ENCODE data around the gene ALAS1. TPM values are rescaled to one million over a fixed set of nuclear protein-coding genes. Genes with fewer than 3 reads are reported as not detected.

The ALAS1 gene
- total and polyA plus RNA-seq, 10 donors, result 13.0 to 40.8 (median 32.8) TPM

DNA sequence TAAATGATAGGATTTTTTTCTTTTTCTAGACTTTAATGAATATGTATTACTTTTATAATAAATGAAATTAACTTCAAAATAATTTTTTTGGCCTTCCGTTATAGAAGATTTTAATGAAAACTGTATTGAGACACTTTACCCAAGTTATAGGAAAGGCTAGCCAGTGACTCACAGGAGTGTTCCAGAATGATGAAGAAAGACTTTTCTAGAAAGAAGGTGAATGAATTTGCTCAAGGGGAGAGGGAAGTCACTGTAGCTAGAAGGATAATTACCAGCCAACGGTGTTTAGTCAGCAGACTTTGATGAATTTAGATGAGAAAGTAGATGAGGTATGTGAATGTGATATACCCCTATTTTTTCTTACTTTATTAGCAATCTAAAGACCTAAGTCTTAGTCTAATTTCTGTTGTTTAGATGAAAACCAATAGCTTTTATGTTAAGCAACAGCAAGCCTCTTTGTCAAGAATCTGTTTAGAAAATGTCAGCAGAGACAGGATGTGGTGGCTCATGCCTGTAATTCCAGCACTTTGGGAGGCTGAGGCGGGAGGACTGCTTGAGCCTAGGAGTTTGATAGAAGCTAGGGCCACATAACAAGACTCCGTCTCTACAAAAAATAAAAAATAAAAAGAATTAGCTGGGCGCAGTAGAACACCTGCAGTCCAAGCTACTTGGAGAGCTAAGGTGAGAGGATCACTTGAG lies 3.2 kb downstream of the ALAS1 start:
- no peaks in the 10 kb centered on the region for H3K27me3 ChIP-seq (replicated peaks in 1 of 7)
- 65 to 85% (median 75%) methylated on average over 5 of the region's 5 CpGs for WGBS, 5 donors
- TF ChIP-seq, protein P1, sequence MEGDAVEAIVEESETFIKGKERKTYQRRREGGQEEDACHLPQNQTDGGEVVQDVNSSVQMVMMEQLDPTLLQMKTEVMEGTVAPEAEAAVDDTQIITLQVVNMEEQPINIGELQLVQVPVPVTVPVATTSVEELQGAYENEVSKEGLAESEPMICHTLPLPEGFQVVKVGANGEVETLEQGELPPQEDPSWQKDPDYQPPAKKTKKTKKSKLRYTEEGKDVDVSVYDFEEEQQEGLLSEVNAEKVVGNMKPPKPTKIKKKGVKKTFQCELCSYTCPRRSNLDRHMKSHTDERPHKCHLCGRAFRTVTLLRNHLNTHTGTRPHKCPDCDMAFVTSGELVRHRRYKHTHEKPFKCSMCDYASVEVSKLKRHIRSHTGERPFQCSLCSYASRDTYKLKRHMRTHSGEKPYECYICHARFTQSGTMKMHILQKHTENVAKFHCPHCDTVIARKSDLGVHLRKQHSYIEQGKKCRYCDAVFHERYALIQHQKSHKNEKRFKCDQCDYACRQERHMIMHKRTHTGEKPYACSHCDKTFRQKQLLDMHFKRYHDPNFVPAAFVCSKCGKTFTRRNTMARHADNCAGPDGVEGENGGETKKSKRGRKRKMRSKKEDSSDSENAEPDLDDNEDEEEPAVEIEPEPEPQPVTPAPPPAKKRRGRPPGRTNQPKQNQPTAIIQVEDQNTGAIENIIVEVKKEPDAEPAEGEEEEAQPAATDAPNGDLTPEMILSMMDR (IDR thresholded peaks at IDR 0.05 in 8 of 11, conservative IDR thresholded peaks at IDR 0.05 in 3 of 11), result no peak
- no peak for TF ChIP-seq POLR2A (IDR thresholded peaks at IDR 0.05)
- TF ChIP-seq POLR2AphosphoS5 (IDR thresholded peaks at IDR 0.05), result no peak
- H3K36me3 ChIP-seq, result peaks cover 4 to 70% (median 41%) of the 10 kb centered on the region in 6 donors
- intact Hi-C loops (cut with DNase I; ENCODE audit: low total_unique reads), result no loop called here
- H3K9me3 ChIP-seq, result no peaks in the 10 kb centered on the region
- peaks cover 41 to 82% (median 68%) of the 10 kb centered on the region in 6 donors for H3K4me1 ChIP-seq
- peak overlapping the region in 7 of 8 donors; percentile 2 to 91 (median 58) for H3K27ac ChIP-seq
- no peak for DNase-seq
- H3K4me3 ChIP-seq, result no peak overlapping the region

DNA sequence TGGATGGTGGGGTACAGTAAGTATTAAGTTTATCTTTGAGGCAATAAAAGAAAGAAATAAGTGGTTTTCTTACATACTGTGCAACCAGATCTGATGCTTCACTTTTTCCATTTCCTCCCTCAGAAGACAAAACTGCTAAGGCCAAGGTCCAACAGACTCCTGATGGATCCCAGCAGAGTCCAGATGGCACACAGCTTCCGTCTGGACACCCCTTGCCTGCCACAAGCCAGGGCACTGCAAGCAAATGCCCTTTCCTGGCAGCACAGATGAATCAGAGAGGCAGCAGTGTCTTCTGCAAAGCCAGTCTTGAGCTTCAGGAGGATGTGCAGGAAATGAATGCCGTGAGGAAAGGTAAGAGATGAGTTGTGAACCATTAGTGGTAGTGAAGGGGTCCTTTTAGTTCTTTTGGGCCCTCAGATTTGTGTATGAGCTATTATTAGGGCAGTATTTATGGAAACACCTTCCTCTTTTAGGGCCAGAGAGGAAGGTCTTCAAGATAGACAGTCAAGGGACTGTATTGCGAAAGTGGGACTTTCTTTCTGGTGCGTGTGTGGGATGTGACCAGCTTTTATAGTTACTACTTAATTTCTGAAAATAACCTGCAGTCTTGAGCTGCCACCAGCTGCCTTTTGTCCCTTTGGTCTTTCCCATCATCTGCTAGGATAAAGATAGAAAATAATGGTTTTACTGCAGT lies 4.6 kb downstream of the ALAS1 start:
- Histone ChIP-seq H3K4me1 (peaks cover 29 to 68% (median 54%) of the 10 kb centered on the region in 6 donors), H3K4me3 (no peak overlapping the region), H3K9me3 (no peaks in the 10 kb centered on the region), H3K36me3 (peaks cover 4 to 84% (median 55%) of the 10 kb centered on the region in 6 donors), H3K27me3 (replicated peaks in 1 of 7) (no peaks in the 10 kb centered on the region), H3K27ac (peak overlapping the region in 7 of 8 donors; percentile 49 to 91 (median 58))
- TF ChIP-seq POLR2A (IDR thresholded peaks at IDR 0.05), result no peak
- TF ChIP-seq, protein P1 (IDR thresholded peaks at IDR 0.05 in 8 of 11, conservative IDR thresholded peaks at IDR 0.05 in 3 of 11), result no peak
- no peak for TF ChIP-seq POLR2AphosphoS5 (IDR thresholded peaks at IDR 0.05)
- intact Hi-C loops (cut with DNase I; ENCODE audit: low total_unique reads), result no loop called here
- WGBS, 5 donors, result 37 to 68% (median 52%) methylated on average over 4 of the region's 4 CpGs
- DNase-seq, result no peak

DNA sequence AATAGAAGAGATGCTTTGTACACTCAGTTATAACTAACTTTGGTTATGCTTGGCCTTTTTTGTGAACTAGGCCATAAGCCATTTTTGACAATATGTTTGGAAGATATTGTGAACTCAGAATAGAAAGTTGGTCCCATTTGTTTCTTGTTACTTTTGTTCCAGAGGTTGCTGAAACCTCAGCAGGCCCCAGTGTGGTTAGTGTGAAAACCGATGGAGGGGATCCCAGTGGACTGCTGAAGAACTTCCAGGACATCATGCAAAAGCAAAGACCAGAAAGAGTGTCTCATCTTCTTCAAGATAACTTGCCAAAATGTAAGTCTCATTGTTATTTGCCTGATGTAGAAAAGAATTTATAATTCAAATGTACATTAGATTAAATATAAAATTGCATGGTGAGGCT lies 5.7 kb downstream of the ALAS1 start:
- intact Hi-C loops (cut with DNase I; ENCODE audit: low total_unique reads), result no loop called here

More for the DNA sequence above, 5.7 kb downstream of the ALAS1 start:
- TF ChIP-seq, protein P1 (IDR thresholded peaks at IDR 0.05 in 8 of 11, conservative IDR thresholded peaks at IDR 0.05 in 3 of 11), result no peak
- TF ChIP-seq POLR2AphosphoS5 (IDR thresholded peaks at IDR 0.05) (no peak), POLR2A (IDR thresholded peaks at IDR 0.05) (no peak)
- Histone ChIP-seq H3K27me3 (replicated peaks in 1 of 7) (no peaks in the 10 kb centered on the region), H3K9me3 (no peaks in the 10 kb centered on the region), H3K27ac (peak overlapping the region in 3 of 8 donors; percentile 11 to 91 (median 58)), H3K36me3 (peaks cover 4 to 96% (median 66%) of the 10 kb centered on the region in 6 donors), H3K4me1 (peaks cover 26 to 60% (median 46%) of the 10 kb centered on the region in 6 donors), H3K4me3 (no peak overlapping the region)
- DNase-seq, result no peak
- 75 to 97% (median 81%) methylated on average over 1 of the region's 1 CpG for WGBS, 5 donors

All from spleen (tissue), 11 donors.